Measurements from ENCODE around the gene SEMA3G.
A peak's percentile ranks its signal among the peaks of the same experiment; 100 is the strongest.

Gene SEMA3G

GRCh38 chr3:52392216-52392930 lies 52.5 kb downstream of the SEMA3G start:
- no peak overlapping the region for H3K9ac ChIP-seq (ENCODE audit: low read depth, low read length, poor library complexity, severe bottlenecking)
- H3K79me2 ChIP-seq (ENCODE audit: insufficient read depth, low read length) = no peaks in the 10 kb centered on the region
- no peaks in the 10 kb centered on the region for H3K27me3 ChIP-seq (ENCODE audit: insufficient read depth, low read length, poor library complexity, severe bottlenecking)
- H3K4me3 ChIP-seq (ENCODE audit: low read length, poor library complexity, severe bottlenecking) = no peak overlapping the region
- H3K4me1 ChIP-seq (ENCODE audit: insufficient read depth, low read length, poor library complexity, severe bottlenecking) = no peaks in the 10 kb centered on the region
- TF ChIP-seq CTCF (conservative IDR thresholded peaks at IDR 0.05; ENCODE audit: low read length) = no peak
- TF ChIP-seq EZH2phosphoT487 (IDR thresholded peaks at IDR 0.05; ENCODE audit: borderline replicate concordance) = no peak
- no peaks in the 10 kb centered on the region for H3K9me2 ChIP-seq (replicated peaks; ENCODE audit: low read depth, low read length)
- H2AFZ ChIP-seq (ENCODE audit: low read length) = no peak overlapping the region
- no peaks in the 10 kb centered on the region for H3K9me3 ChIP-seq (ENCODE audit: insufficient read depth, low read depth, low read length)
- H3K4me2 ChIP-seq (ENCODE audit: low read depth, low read length, poor library complexity, severe bottlenecking) = no peak overlapping the region
- H4K20me1 ChIP-seq (ENCODE audit: insufficient read depth, low read length, poor library complexity, severe bottlenecking) = no peaks in the 10 kb centered on the region
- H3K36me3 ChIP-seq (ENCODE audit: insufficient read depth, low read length) = no peaks in the 10 kb centered on the region
- H3F3A ChIP-seq (ENCODE audit: low read depth) = no peaks in the 10 kb centered on the region

GRCh38 chr3:52391096-52391495 lies 53.8 kb downstream of the SEMA3G start:
- Histone ChIP-seq H3K9me3 (ENCODE audit: insufficient read depth, low read depth, low read length) (no peaks in the 10 kb centered on the region), H3K27me3 (ENCODE audit: insufficient read depth, low read length, poor library complexity, severe bottlenecking) (no peaks in the 10 kb centered on the region), H3K9me2 (replicated peaks; ENCODE audit: low read depth, low read length) (no peaks in the 10 kb centered on the region), H3K4me3 (ENCODE audit: low read length, poor library complexity, severe bottlenecking) (no peak overlapping the region), H4K20me1 (ENCODE audit: insufficient read depth, low read length, poor library complexity, severe bottlenecking) (no peaks in the 10 kb centered on the region), H3K36me3 (ENCODE audit: insufficient read depth, low read length) (no peaks in the 10 kb centered on the region), H3K4me2 (ENCODE audit: low read depth, low read length, poor library complexity, severe bottlenecking) (no peak overlapping the region), H3F3A (ENCODE audit: low read depth) (no peaks in the 10 kb centered on the region), H3K9ac (ENCODE audit: low read depth, low read length, poor library complexity, severe bottlenecking) (no peak overlapping the region), H3K4me1 (ENCODE audit: insufficient read depth, low read length, poor library complexity, severe bottlenecking) (no peaks in the 10 kb centered on the region), H2AFZ (ENCODE audit: low read length) (no peak overlapping the region), H3K79me2 (ENCODE audit: insufficient read depth, low read length) (no peaks in the 10 kb centered on the region)
- TF ChIP-seq EZH2phosphoT487 (IDR thresholded peaks at IDR 0.05; ENCODE audit: borderline replicate concordance) (no peak), CTCF (conservative IDR thresholded peaks at IDR 0.05; ENCODE audit: low read length) (no peak)

- Histone ChIP-seq H3K4me2 (ENCODE audit: low read depth, low read length, poor library complexity, severe bottlenecking) (no peak overlapping the region), H3K79me2 (ENCODE audit: insufficient read depth, low read length) (no peaks in the 10 kb centered on the region), H3K4me3 (ENCODE audit: low read length, poor library complexity, severe bottlenecking) (no peak overlapping the region), H3K4me1 (ENCODE audit: insufficient read depth, low read length, poor library complexity, severe bottlenecking) (no peaks in the 10 kb centered on the region), H3K27me3 (ENCODE audit: insufficient read depth, low read length, poor library complexity, severe bottlenecking) (no peaks in the 10 kb centered on the region), H2AFZ (ENCODE audit: low read length) (no peak overlapping the region), H3F3A (ENCODE audit: low read depth) (no peaks in the 10 kb centered on the region), H3K36me3 (ENCODE audit: insufficient read depth, low read length) (no peaks in the 10 kb centered on the region), H3K9ac (ENCODE audit: low read depth, low read length, poor library complexity, severe bottlenecking) (no peak overlapping the region), H3K9me3 (ENCODE audit: insufficient read depth, low read depth, low read length) (no peaks in the 10 kb centered on the region), H4K20me1 (ENCODE audit: insufficient read depth, low read length, poor library complexity, severe bottlenecking) (no peaks in the 10 kb centered on the region), H3K9me2 (replicated peaks; ENCODE audit: low read depth, low read length) (no peaks in the 10 kb centered on the region)
- TF ChIP-seq CTCF (conservative IDR thresholded peaks at IDR 0.05; ENCODE audit: low read length) = peak; percentile 16; the same call in 1 of the 2 replicates
- TF ChIP-seq EZH2phosphoT487 (IDR thresholded peaks at IDR 0.05; ENCODE audit: borderline replicate concordance) = no peak
These were observed 56.0 kb downstream of the SEMA3G start for GRCh38 chr3:52388933-52389332.

All from Loucy (cell line).